H54 (cell line): ENCODE data around the gene SPINK2.

Experiments
- DNase-seq: peaks from one replicate; pipeline ENCODE4 v3.0.0; 2011; ENCODE audit warnings: low spot score, mixed read lengths; ENCODE audit not compliant: insufficient read length
- FAIRE-seq: peaks from 3 replicates; lab custom pipeline; 2011; peaks lifted over from hg19 to GRCh38; lab: Jason Lieb, UNC
- POLR2A ChIP-seq: IDR thresholded peaks from 2 replicates; pipeline ENCODE4 v1.6.1; 2011; ENCODE audit warnings: low read depth, mild to moderate bottlenecking, low read length

Gene SPINK2

GRCh38 chr4:56821381-56822243 lies at the start of gene SPINK2:
SPINK2 (minus strand) TSS chr4:56821701; CDS start chr4:56821662, 39 bp downstream.
- FAIRE-seq (no peak), DNase-seq (no peak)
- no peak for TF ChIP-seq POLR2A

GRCh38 chr4:56870946-56871345 lies 49.4 kb upstream of the SPINK2 start:
- DNase-seq, result no peak
- FAIRE-seq, result no peak
- TF ChIP-seq POLR2A, result no peak

DNA sequence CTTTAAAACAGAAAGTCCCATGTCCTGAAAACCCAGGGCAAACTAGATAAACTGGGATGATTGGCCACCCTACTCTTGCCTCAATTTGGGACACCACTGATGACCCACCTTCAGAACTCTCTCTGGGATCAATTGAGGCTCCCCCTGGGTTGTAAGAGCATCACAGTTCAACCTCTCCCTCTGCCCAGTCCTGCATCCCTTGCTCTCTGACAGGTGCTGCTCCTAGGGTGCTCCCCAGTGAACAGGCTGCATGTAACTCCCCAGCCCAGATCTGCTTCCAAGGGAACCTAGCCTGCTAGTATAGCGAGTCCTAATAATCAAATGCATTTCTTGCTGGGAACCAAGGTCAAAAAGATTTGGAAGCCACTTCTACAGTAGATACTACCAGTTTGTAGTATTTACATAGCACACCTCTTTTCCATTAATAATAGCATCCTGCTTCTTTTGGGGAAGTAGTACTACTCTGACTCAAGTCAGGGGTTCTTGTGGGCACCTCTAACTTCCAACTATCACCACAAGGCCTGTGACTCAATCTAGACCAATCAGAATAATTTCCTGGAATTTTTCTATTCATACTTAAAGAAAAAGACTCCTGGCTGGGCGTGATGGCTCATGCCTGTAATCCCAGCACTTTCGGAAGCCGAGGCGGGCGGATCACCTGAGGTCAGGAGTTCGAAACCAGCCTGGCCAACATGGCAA lies 42.1 kb upstream of the SPINK2 start:
- no peak for TF ChIP-seq POLR2A
- FAIRE-seq (no peak), DNase-seq (peak; percentile 15)

DNA sequence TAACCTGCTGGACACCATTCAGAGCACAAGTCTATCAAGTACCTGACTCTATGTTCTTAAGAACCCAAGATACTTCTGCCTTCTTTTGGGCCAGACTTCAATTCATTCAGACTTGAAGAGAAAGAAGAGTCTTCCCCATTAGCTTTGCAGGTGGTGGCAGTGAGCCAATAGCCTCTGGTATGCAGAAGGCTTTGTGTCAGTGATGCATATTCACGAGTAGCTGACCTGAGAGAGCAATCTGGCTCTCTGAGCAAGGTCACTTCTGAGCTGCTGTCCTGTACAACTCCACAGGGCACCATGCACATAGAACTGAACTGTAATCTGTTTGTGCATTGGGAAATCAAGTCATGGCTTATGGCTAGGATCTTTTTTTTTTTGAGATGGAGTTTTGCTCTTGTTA lies 39.9 kb upstream of the SPINK2 start:
- no peak for TF ChIP-seq POLR2A
- DNase-seq (no peak), FAIRE-seq (no peak)

- no peak for DNase-seq
- TF ChIP-seq POLR2A, result no peak
- no peak for FAIRE-seq
Measured at GRCh38 chr4:56860781-56861180, 39.3 kb upstream of the SPINK2 start.

- FAIRE-seq, result no peak
- no peak for DNase-seq
- no peak for TF ChIP-seq POLR2A
Measured at GRCh38 chr4:56859841-56860240, 38.3 kb upstream of the SPINK2 start.

GRCh38 chr4:56857601-56858309 lies 36.3 kb upstream of the SPINK2 start:
- no peak for TF ChIP-seq POLR2A
- FAIRE-seq, result no peak
- DNase-seq, result no peak

GRCh38 chr4:56856656-56857055 lies 35.2 kb upstream of the SPINK2 start:
- TF ChIP-seq POLR2A, result no peak
- DNase-seq (no peak), FAIRE-seq (no peak)

GRCh38 chr4:56850910-56851309 lies 29.4 kb upstream of the SPINK2 start:
- no peak for TF ChIP-seq POLR2A
- FAIRE-seq (no peak), DNase-seq (no peak)

DNA sequence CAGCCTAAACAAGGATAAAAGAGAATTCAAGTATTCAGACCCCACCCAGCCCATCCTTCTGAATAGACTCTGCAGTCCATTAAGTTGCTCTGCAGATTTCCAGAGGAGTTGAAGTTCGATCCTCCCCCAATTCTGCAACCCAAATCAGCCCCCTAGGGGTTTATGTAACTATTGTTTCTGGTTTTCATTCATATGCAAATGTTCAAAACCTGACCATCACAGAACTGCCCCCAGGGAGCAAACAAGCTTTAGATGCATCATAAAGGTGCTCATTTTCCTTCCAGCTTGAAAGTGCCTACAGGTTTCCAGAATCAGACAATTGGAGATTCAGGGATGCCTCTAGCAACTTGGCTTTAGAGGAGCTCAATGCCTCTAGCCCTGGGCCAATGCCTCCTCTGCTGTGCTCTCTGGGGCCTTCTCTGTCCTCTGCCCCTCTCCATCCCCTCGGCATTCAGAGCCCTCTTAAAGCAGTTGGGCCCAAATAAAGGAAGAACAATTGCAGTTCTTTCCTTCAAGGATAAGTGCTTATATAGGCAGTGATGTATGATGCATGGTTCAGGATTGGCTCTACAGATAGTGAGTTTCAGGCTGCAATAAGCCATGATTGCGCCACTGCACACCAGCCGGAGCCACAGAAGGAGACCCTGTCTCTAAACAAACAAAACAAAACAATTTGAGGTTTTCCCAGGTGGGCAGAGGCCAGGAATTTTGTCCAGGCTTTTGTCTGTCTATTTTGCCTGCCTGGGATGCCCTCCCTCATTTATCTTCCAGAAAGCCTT lies 23.5 kb upstream of the SPINK2 start:
- DNase-seq (no peak), FAIRE-seq (no peak)
- no peak for TF ChIP-seq POLR2A

- DNase-seq, result no peak
Measured at GRCh38 chr4:56843421-56843899, 22.0 kb upstream of the SPINK2 start.

GRCh38 chr4:56840559-56840958 lies 19.1 kb upstream of the SPINK2 start:
- TF ChIP-seq POLR2A, result no peak
- FAIRE-seq (no peak), DNase-seq (no peak)

More at GRCh38 chr4:56843421-56843899, 22.0 kb upstream of the SPINK2 start:
- TF ChIP-seq POLR2A, result no peak
- no peak for FAIRE-seq

DNA sequence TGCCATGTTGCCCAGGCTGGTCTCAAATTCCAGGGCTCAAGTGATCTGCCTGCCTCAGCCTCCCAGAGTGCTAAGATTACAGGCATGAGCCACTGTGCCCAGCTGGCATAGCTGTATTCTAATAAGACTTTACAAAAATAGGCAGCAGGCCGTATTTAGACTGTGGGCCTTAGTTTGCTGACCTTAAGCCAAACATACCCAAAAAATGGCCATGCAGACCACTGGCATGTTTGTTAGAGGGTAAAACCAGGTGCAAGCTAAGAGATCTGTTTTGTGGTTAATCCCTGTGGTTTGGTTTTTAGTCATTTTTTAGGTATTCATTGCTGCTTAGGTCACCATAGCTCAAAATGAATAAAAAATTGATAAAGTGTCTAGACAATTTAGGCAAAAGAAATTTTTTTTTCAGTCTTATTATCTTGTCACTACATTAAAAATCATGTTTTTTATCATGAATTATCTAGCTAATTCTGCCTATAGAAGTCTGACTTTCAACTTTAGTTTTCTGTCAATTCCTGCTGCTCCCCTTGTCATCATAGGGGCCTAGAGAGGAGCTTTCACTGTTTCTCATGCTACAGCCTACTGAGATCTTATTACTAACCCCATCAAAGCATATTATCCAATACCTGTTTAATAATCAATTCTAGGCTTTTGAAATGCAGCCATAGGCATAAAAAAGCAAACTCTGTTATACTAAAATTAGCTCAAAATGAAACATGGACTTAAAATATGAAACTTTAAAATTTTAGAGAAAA lies 7.5 kb upstream of the SPINK2 start:
- TF ChIP-seq POLR2A, result no peak
- no peak for FAIRE-seq

More for the DNA sequence above, 7.5 kb upstream of the SPINK2 start:
- no peak for DNase-seq
